PC-9 (cell line): ENCODE results near the gene GAL3ST3. TPM values are rescaled to one million over a fixed set of nuclear protein-coding genes. Genes with fewer than 3 reads are reported as not detected.
"Not testable (repeated sequence)": the region's sequence is repeated elsewhere in the genome, so short reads cannot be mapped to it uniquely, and the experiment has no call there.

Source experiments
- Bru-seq: library from RNA; stranded (reverse); fragments of 400-500 nt; gene quantifications from one replicate; lab custom pipeline; 2021; lab: Mats Ljungman, UMichigan
- BruChase-seq, 2 experiments: library from RNA; stranded (reverse); fragments of 400-500 nt; gene quantifications; one replicate each; lab custom pipeline; 2021; lab: Mats Ljungman, UMichigan
- BruUV-seq: library from RNA; stranded (reverse); fragments of 400-500 nt; replicated peaks from 2 replicates; lab custom pipeline; 2021; lab: Mats Ljungman, UMichigan
- CTCF ChIA-PET: fragments of 300-600 bp; sonication (Branson Sonifier 250); formaldehyde crosslinking; loops from one replicate; lab custom pipeline; 2022; ENCODE audit warnings: antibody characterized with exemption; lab: Charles Lee
- POLR2A ChIA-PET: fragments of 300-600 bp; sonication (Branson Sonifier 250); formaldehyde crosslinking; loops from one replicate; lab custom pipeline; 2022; ENCODE audit warnings: antibody characterized with exemption; ENCODE audit not compliant: unreplicated experiment; lab: Charles Lee
- DNase-seq, 2 experiments: peaks; one replicate each; pipeline versions ENCODE4 v3.0.0 to v3.0.0-alpha.2; 2015 to 2022; ENCODE audit warnings: mixed read lengths in 1 of 2
- H2AFZ ChIP-seq: fragments of 200-600 bp; sonication (generic); 2 replicates; pipeline ENCODE4 v1.8.1; 2017; ENCODE audit warnings: antibody characterized with exemption
- H3F3A ChIP-seq: fragments of 200-600 bp; sonication (generic); 2 replicates; pipeline ENCODE4 v1.8.1; 2017; ENCODE audit warnings: antibody characterized with exemption, mild to moderate bottlenecking, low read depth; ENCODE audit not compliant: insufficient read depth
- H3K27ac ChIP-seq: fragments of 200-600 bp; sonication (generic); 2 replicates; pipeline ENCODE4 v1.6.1; 2016; ENCODE audit warnings: mixed run types
- H3K27me3 ChIP-seq: fragments of 200-600 bp; sonication (generic); 2 replicates; pipeline ENCODE4 v1.6.1; 2016; ENCODE audit warnings: low read depth, mixed run types; ENCODE audit not compliant: insufficient read depth
- H3K36me3 ChIP-seq: fragments of 200-600 bp; sonication (generic); 2 replicates; pipeline ENCODE4 v1.6.1; 2016; ENCODE audit warnings: low read depth, mixed run types
- H3K4me1 ChIP-seq: fragments of 200-600 bp; sonication (generic); replicated peaks from 2 replicates; pipeline ENCODE4 v1.6.1; 2016; ENCODE audit warnings: mixed run types; ENCODE audit not compliant: insufficient read depth
- H3K4me2 ChIP-seq: fragments of 200-600 bp; sonication (generic); 2 replicates; pipeline ENCODE4 v1.6.1; 2017; ENCODE audit warnings: mixed run types
- H3K4me3 ChIP-seq: fragments of 200-600 bp; sonication (generic); 2 replicates; pipeline ENCODE4 v1.6.1; 2016; ENCODE audit warnings: mixed run types
- H3K79me2 ChIP-seq: fragments of 200-600 bp; sonication (generic); 2 replicates; pipeline ENCODE4 v1.6.1; 2017; ENCODE audit warnings: low read depth, mixed run types
- H3K9me2 ChIP-seq: fragments of 200-600 bp; sonication (generic); 2 replicates; pipeline ENCODE4 v1.8.1; 2017; ENCODE audit warnings: mild to moderate bottlenecking; ENCODE audit not compliant: insufficient read depth
- H3K9me3 ChIP-seq: fragments of 200-600 bp; sonication (generic); 2 replicates; pipeline ENCODE4 v1.8.1; 2016; ENCODE audit warnings: low read depth; ENCODE audit not compliant: insufficient read depth
- H4K20me1 ChIP-seq: fragments of 200-600 bp; sonication (generic); 2 replicates; pipeline ENCODE4 v1.8.1; 2017; ENCODE audit not compliant: insufficient read depth
- EZH2 ChIP-seq: fragments of 200-600 bp; sonication (generic); IDR thresholded peaks from 2 replicates; pipeline ENCODE4 v1.8.0; 2017; ENCODE audit warnings: antibody characterized with exemption, low read depth
- intact Hi-C: fragments of 100-400 bp; cut with micrococcal nuclease; formaldehyde crosslinking; loops from one replicate; pipeline ENCODE4 v1.10.0; 2022; ENCODE audit not compliant: unreplicated experiment
- long read RNA-seq: library from polyadenylated mRNA; stranded (forward); transcript quantifications from one replicate; pipeline ENCODE4 v2.0.0, GENCODE V29; 2022
- total RNA-seq: library from RNA; stranded (reverse); gene quantifications from 2 replicates; pipeline ENCODE4 v1.2.3, GENCODE V29; 2021
- TF ChIP-seq, protein P1 (sequence below): fragments of 200-600 bp; sonication (generic); conservative IDR thresholded peaks from 2 replicates; pipeline ENCODE4 v1.6.1; 2017; ENCODE audit warnings: mixed run types, antibody characterized with exemption, mild to moderate bottlenecking, moderate library complexity

The GAL3ST3 gene, protein sequence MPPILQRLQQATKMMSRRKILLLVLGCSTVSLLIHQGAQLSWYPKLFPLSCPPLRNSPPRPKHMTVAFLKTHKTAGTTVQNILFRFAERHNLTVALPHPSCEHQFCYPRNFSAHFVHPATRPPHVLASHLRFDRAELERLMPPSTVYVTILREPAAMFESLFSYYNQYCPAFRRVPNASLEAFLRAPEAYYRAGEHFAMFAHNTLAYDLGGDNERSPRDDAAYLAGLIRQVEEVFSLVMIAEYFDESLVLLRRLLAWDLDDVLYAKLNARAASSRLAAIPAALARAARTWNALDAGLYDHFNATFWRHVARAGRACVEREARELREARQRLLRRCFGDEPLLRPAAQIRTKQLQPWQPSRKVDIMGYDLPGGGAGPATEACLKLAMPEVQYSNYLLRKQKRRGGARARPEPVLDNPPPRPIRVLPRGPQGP
- not detected in 2 replicates for total RNA-seq
- not detected for Bru-seq, nascent RNA
- not detected for BruChase-seq, experiment 1, labeled RNA remaining after a 2-hour chase
- not detected for BruChase-seq, experiment 2, labeled RNA remaining after a 6-hour chase
- long read RNA-seq = 0 reads

DNA sequence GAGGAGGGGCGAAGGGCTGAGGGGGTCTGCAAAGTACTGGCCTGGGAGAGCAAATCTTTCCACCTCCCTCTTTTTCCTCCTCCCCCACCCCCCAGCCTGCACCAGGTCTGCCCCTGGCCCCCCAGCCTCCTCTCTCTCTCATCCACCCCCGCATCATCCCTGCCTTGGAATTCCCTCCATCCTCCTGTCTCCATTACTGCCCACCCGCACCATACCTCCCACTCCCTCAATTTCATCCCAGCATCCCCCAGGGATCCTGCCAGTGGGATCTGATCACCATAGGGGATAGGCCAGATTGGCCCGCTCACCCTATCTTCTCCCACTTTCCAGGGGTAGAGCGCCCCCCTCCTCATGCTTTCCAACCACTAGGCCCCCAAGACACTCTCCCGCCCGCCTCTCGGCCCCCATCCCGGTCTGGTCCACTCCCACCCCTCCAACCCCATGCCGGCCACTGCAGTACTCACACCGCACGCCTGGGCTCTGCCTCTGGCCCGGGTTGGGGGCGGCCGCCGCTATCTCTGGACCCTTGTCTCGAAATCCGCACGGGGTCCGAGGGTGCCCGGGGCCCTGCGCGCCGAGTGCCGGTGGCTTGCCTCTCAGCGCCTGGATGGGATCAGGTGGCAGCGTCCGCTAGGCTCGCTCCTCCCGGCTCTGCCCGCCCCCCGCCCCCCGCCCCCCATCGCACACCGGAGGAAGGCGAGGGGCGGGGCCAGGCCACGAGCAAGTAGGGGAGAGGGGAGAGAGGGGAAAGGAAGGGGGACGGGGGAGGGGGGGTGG, at the start of gene GAL3ST3:
TSS of gene GAL3ST3 (minus strand) at position 615 of the 777 bp plus-strand sequence. CDS start 3,746 bp downstream, outside the sequence.
- no peaks in the 10 kb centered on the region for H3K27me3 ChIP-seq
- H3K4me3 ChIP-seq = no peak within 1 kb of the TSS
- no peaks in the 10 kb centered on the region for H3K36me3 ChIP-seq
- peaks cover 16% of the 10 kb centered on the region for H3K79me2 ChIP-seq
- H4K20me1 ChIP-seq = peaks cover 9% of the 10 kb centered on the region; the same call in 1 of the 2 replicates
- no peaks in the 10 kb centered on the region for H3K9me2 ChIP-seq
- no peak within 1 kb of the TSS for H2AFZ ChIP-seq
- no TSS peak for BruUV-seq
- CTCF ChIA-PET = no interaction called here
- intact Hi-C loops = no loop called here
- H3K4me2 ChIP-seq = no peak within 1 kb of the TSS
- H3K4me1 ChIP-seq = peaks cover 17% of the 10 kb centered on the region
- no peak for TF ChIP-seq EZH2
- TF ChIP-seq, protein P1, sequence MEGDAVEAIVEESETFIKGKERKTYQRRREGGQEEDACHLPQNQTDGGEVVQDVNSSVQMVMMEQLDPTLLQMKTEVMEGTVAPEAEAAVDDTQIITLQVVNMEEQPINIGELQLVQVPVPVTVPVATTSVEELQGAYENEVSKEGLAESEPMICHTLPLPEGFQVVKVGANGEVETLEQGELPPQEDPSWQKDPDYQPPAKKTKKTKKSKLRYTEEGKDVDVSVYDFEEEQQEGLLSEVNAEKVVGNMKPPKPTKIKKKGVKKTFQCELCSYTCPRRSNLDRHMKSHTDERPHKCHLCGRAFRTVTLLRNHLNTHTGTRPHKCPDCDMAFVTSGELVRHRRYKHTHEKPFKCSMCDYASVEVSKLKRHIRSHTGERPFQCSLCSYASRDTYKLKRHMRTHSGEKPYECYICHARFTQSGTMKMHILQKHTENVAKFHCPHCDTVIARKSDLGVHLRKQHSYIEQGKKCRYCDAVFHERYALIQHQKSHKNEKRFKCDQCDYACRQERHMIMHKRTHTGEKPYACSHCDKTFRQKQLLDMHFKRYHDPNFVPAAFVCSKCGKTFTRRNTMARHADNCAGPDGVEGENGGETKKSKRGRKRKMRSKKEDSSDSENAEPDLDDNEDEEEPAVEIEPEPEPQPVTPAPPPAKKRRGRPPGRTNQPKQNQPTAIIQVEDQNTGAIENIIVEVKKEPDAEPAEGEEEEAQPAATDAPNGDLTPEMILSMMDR = no peak
- DNase-seq = no peak
- POLR2A ChIA-PET = no interaction called here
- H3K27ac ChIP-seq = no peak within 1 kb of the TSS
- peaks cover 25% of the 10 kb centered on the region for H3F3A ChIP-seq
- no peaks in the 10 kb centered on the region for H3K9me3 ChIP-seq

DNA sequence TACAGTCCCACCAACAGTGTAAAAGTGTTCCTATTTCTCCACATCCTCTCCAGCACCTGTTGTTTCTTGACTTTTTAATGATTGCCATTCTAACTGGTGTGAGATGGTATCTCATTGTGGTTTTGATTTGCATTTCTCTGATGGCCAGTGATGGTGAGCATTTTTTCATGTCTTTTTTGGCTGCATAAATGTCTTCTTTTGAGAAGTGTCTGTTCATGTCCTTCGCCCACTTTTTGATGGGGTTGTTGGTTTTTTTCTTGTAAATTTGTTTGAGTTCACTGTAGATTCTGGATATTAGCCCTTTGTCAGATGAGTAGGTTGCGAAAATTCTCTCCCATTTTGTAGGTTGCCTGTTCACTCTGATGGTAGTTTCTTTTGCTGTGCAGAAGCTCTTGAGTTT, 43.2 kb upstream of the GAL3ST3 start:
- peaks cover 20% of the 10 kb centered on the region for H3K79me2 ChIP-seq
- CTCF ChIA-PET, BruUV-seq, DNase-seq, intact Hi-C loops, POLR2A ChIA-PET, H3K9me3 ChIP-seq, H3K27me3 ChIP-seq, H3K4me3 ChIP-seq, H3K9me2 ChIP-seq, H3F3A ChIP-seq, H3K4me1 ChIP-seq, H3K27ac ChIP-seq, H3K4me2 ChIP-seq, H2AFZ ChIP-seq, H4K20me1 ChIP-seq, H3K36me3 ChIP-seq: not testable (repeated sequence)

DNA sequence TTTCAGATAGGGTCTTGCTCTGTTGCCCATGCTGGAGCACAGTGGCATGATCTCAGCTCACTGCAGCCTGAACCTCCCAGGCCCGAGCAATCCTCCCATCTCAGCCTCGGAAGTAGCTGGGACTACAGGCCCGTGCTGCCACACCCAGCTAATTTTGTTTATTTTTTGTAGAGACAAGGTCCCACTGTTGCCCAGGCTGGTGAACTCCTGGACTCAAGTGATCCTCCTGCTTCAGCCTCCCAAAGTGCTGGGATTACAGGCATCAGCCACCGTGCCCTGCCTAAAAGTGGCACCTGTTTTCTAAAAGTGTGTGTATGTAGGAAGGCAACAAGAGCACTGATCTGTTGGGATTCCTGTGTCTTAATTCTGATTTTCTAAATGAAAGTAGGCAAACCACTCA, 41.3 kb upstream of the GAL3ST3 start:
- no TSS peak for BruUV-seq
- H3K9me2 ChIP-seq = no peaks in the 10 kb centered on the region
- H3K27me3 ChIP-seq = no peaks in the 10 kb centered on the region
- no peaks in the 10 kb centered on the region for H3K9me3 ChIP-seq
- TF ChIP-seq EZH2 = no peak
- TF ChIP-seq, protein P1 = no peak
- no peaks in the 10 kb centered on the region; the same call in 1 of the 2 replicates for H3F3A ChIP-seq
- H3K4me1 ChIP-seq = no peaks in the 10 kb centered on the region
- ChIA-PET CTCF (no interaction called here), POLR2A (no interaction called here)
- H3K27ac ChIP-seq = no peak overlapping the region
- intact Hi-C loops = no loop called here
- no peak overlapping the region for H2AFZ ChIP-seq
- 0 out of 2 replicates have a peak, but pooled peaks cover 3% of the 10 kb centered on the region for H4K20me1 ChIP-seq
- no peak for DNase-seq
- peaks cover 26% of the 10 kb centered on the region for H3K79me2 ChIP-seq
- H3K36me3 ChIP-seq = no peaks in the 10 kb centered on the region
- no peak overlapping the region for H3K4me3 ChIP-seq
- no peak overlapping the region for H3K4me2 ChIP-seq
